B cell (primary cell): ENCODE data around the gene COMMD1. TPM values are rescaled to one million over a fixed set of nuclear protein-coding genes. Genes with fewer than 3 reads are reported as not detected.

Source experiments
- ATAC-seq: fragments of 200-7000 bp; cut with Tn5 transposase; one replicate; pipeline ENCODE4 v1.10.0; 2021; ENCODE audit warnings: low read depth, mild to moderate bottlenecking, moderate number of reproducible peaks, moderate library complexity
- CTCF ChIA-PET: fragments of 350-600 bp; sonication (Branson Sonifier 250); formaldehyde crosslinking; loops from one replicate; lab custom pipeline; 2021; ENCODE audit warnings: antibody characterized with exemption, inconsistent platforms; lab: Charles Lee
- POLR2A ChIA-PET: fragments of 350-600 bp; sonication (Branson Sonifier 250); formaldehyde crosslinking; loops from one replicate; lab custom pipeline; 2021; ENCODE audit warnings: antibody characterized with exemption; lab: Charles Lee
- DNase-seq: peaks from one replicate; pipeline ENCODE4 v3.0.0; 2013
- H2AFZ ChIP-seq: 2 replicates; pipeline ENCODE4 v1.6.1; 2012; ENCODE audit warnings: mild to moderate bottlenecking, low read depth, low read length; ENCODE audit not compliant: insufficient read depth, poor library complexity, severe bottlenecking
- H3K27ac ChIP-seq, 2 donors: 1 replicate in 1 of 2; 2 replicates in 1 of 2; pipeline ENCODE4 v1.5.1; 2012 to 2013; ENCODE audit warnings: low read length in 2 of 2, mild to moderate bottlenecking in 2 of 2, moderate library complexity in 1 of 2
- H3K27me3 ChIP-seq, 4 experiments: fragments of 200-600 bp in 1 of 4; sonication (generic) in 1 of 4; replicated peaks in 1 of 4; 1 replicate in 2 of 4; 2 replicates in 2 of 4; pipeline versions ENCODE4 v1.6.1 to v1.7.0; 2013 to 2016; ENCODE audit warnings: low read length in 3 of 4, mild to moderate bottlenecking in 2 of 4, mixed read lengths in 1 of 4, moderate library complexity in 1 of 4; ENCODE audit not compliant: insufficient read depth in 4 of 4, control insufficient read depth in 3 of 4; ENCODE audit errors: control extremely low read depth in 1 of 4
- H3K36me3 ChIP-seq, 2 experiments: replicated peaks in 1 of 2; 1 replicate in 1 of 2; 2 replicates in 1 of 2; pipeline versions ENCODE4 v1.6.1 to v1.7.1; 2013; ENCODE audit warnings: low read length in 1 of 2; ENCODE audit not compliant: insufficient read depth in 2 of 2, control insufficient read depth in 1 of 2; ENCODE audit errors: control extremely low read depth in 1 of 2, extremely low read depth in 1 of 2
- H3K4me1 ChIP-seq, 2 donors: fragments of 200-600 bp in 1 of 2; sonication (generic) in 1 of 2; 1 replicate in 1 of 2; 2 replicates in 1 of 2; pipeline versions ENCODE4 v1.5.1 to v1.6.1; 2013 to 2017; ENCODE audit warnings: low read length in 2 of 2; ENCODE audit not compliant: control insufficient read depth in 2 of 2, insufficient read depth in 2 of 2
- H3K4me2 ChIP-seq: replicated peaks from 2 replicates; pipeline ENCODE3; 2012; ENCODE audit warnings: mild to moderate bottlenecking, low read depth, low read length; ENCODE audit not compliant: poor library complexity, severe bottlenecking
- H3K4me3 ChIP-seq, 5 experiments: fragments of 200-600 bp in 1 of 5; sonication (generic) in 1 of 5; 1 replicate in 3 of 5; 2 replicates in 2 of 5; pipeline versions ENCODE4 v1.5.1 to v1.7.0; 2011 to 2016; ENCODE audit warnings: low read length in 4 of 5, mild to moderate bottlenecking in 4 of 5, low read depth in 2 of 5, control low read depth in 1 of 5, moderate library complexity in 1 of 5; ENCODE audit not compliant: insufficient read depth in 1 of 5; ENCODE audit errors: control extremely low read depth in 1 of 5, extremely low read depth in 1 of 5
- H3K79me2 ChIP-seq: fragments of 200-600 bp; sonication (generic); one replicate; pipeline ENCODE4 v1.6.0; 2016; ENCODE audit warnings: low read length; ENCODE audit not compliant: control insufficient read depth, insufficient read depth
- H3K9ac ChIP-seq: fragments of 200-600 bp; sonication (generic); 2 replicates; pipeline ENCODE4 v1.6.1; 2017; ENCODE audit warnings: mild to moderate bottlenecking, low read length, moderate library complexity
- H3K9me3 ChIP-seq, 3 donors: one replicate each; pipeline versions ENCODE4 v1.6.1 to v1.7.1; 2013; ENCODE audit warnings: low read length in 2 of 3; ENCODE audit not compliant: control insufficient read depth in 2 of 3, insufficient read depth in 1 of 3; ENCODE audit errors: control extremely low read depth in 1 of 3
- H4K20me1 ChIP-seq: 2 replicates; pipeline ENCODE4 v1.6.0; 2012; ENCODE audit warnings: mild to moderate bottlenecking, low read length; ENCODE audit not compliant: insufficient read depth, control insufficient read depth, poor library complexity, severe bottlenecking
- H3K27ac Mint-ChIP-seq: one replicate; pipeline ENCODE4 v1.8.0; 2021; ENCODE audit warnings: mixed read lengths
- H3K27me3 Mint-ChIP-seq: one replicate; pipeline ENCODE4 v1.8.0; 2021; ENCODE audit warnings: mixed read lengths
- H3K4me1 Mint-ChIP-seq: one replicate; pipeline ENCODE4 v1.8.0; 2021; ENCODE audit warnings: mixed read lengths
- H3K4me3 Mint-ChIP-seq: one replicate; pipeline ENCODE4 v1.8.0; 2021; ENCODE audit warnings: mixed read lengths
- H3K9me3 Mint-ChIP-seq: one replicate; pipeline ENCODE4 v1.8.0; 2022; ENCODE audit warnings: mixed read lengths; ENCODE audit not compliant: insufficient read depth
- CTCF ChIP-seq: fragments of 200-600 bp; IDR thresholded peaks from one replicate; pipeline ENCODE4 v1.8.0; 2022; ENCODE audit warnings: antibody characterized with exemption, mild to moderate bottlenecking
- EZH2 ChIP-seq: IDR thresholded peaks from 2 replicates; pipeline ENCODE4 v1.6.1; 2012; ENCODE audit warnings: borderline replicate concordance, low read depth, mild to moderate bottlenecking, moderate library complexity, low read length; ENCODE audit not compliant: insufficient read depth, poor library complexity, severe bottlenecking
- WGBS: methylation state at CpG from one replicate; pipeline ENCODE4 v1.1.5; 2013; ENCODE audit warnings: missing lambda C conversion rate; ENCODE audit not compliant: insufficient coverage; 5-methylcytosine and 5-hydroxymethylcytosine counted together
- intact Hi-C: fragments of 100-400 bp; cut with micrococcal nuclease; formaldehyde crosslinking; loops from one replicate; pipeline ENCODE4 v1.10.0; 2022
- polyA plus RNA-seq: library from polyadenylated mRNA; depleted of rRNA; stranded (reverse); fragments of >200 nt; gene quantifications from 2 replicates; pipeline ENCODE4 v1.2.3, GENCODE V29; 2012
- total RNA-seq, 2 donors: library from RNA; stranded (reverse); fragments of 120-200 nt in 1 of 2; gene quantifications; 1 replicate in 1 of 2; 2 replicates in 1 of 2; pipeline versions ENCODE4 v1.2.3 to v1.2.4, GENCODE V29; 2013 to 2022

Gene COMMD1
- total and polyA plus RNA-seq, 2 donors (not counting 1 experiment from before 2014, with no cell fraction given), result 20.6 to 25.1 TPM

- TF ChIP-seq EZH2, result no peak
- TF ChIP-seq CTCF, result no peak
- ChIA-PET POLR2A (interaction anchor here (0.5 to 0.6 kb wide), 4 partner anchors 113 to 1981 kb away, joined by 3 to 6 read pairs (median 4); no protein-coding TSS in a partner anchor), CTCF (interaction anchor here (1.2 kb wide), 1 partner anchor 16 kb away, joined by 3 read pairs; no protein-coding TSS in a partner anchor)
- Mint-ChIP-seq H3K27me3 (no peaks in the 10 kb centered on the region), H3K9me3 (no peaks in the 10 kb centered on the region), H3K27ac (peak overlapping the region; percentile 70), H3K4me3 (peak overlapping the region; percentile 27), H3K4me1 (peaks cover 17% of the 10 kb centered on the region)
- no peaks in the 10 kb centered on the region for H4K20me1 ChIP-seq
- 10% methylated on average over 2 of the region's 3 CpGs for WGBS
- no peaks in the 10 kb centered on the region for H3K9me3 ChIP-seq
- peaks cover 7% of the 10 kb centered on the region for H3K79me2 ChIP-seq
- H3K4me1 ChIP-seq, result peaks cover 20 to 22% of the 10 kb centered on the region in 2 donors
- intact Hi-C loops, result loop anchor here (5.0 to 10.0 kb wide), 2 partner anchors 106 to 158 kb away; partner anchors contain the start of gene B3GNT2
- H3K4me2 ChIP-seq, result peak overlapping the region; percentile 44
- H3K36me3 ChIP-seq, result no peaks in the 10 kb centered on the region
- no peak overlapping the region for H3K9ac ChIP-seq
- DNase-seq, result peak; percentile 69
- no peak overlapping the region for H3K4me3 ChIP-seq
- no peaks in the 10 kb centered on the region for H3K27me3 ChIP-seq
- peak overlapping the region in 1 of 2 donors; percentile 18 for H3K27ac ChIP-seq
- H2AFZ ChIP-seq, result no peak overlapping the region
- ATAC-seq, result peak; percentile 97
Observed at GRCh38 chr2:62038975-62039771, 133.7 kb downstream of the COMMD1 start.

- Histone ChIP-seq H3K9ac (no peak overlapping the region), H3K27me3 (no peaks in the 10 kb centered on the region), H3K36me3 (no peaks in the 10 kb centered on the region), H3K9me3 (peaks cover 0 to 12% (median 9%) of the 10 kb centered on the region in 3 donors), H3K79me2 (peaks cover 7% of the 10 kb centered on the region), H3K4me1 (peaks cover 20 to 22% of the 10 kb centered on the region in 2 donors), H2AFZ (no peak overlapping the region), H3K4me3 (no peak overlapping the region), H3K27ac (no peak overlapping the region), H4K20me1 (no peaks in the 10 kb centered on the region), H3K4me2 (no peak overlapping the region)
- ChIA-PET CTCF (no interaction called here), POLR2A (no interaction called here)
- Mint-ChIP-seq H3K27ac (no peak overlapping the region), H3K9me3 (no peaks in the 10 kb centered on the region), H3K4me1 (peaks cover 17% of the 10 kb centered on the region), H3K4me3 (no peak overlapping the region), H3K27me3 (no peaks in the 10 kb centered on the region)
- intact Hi-C loops, result no loop called here
- TF ChIP-seq EZH2 (no peak), CTCF (no peak)
- no CpG with 5 or more reads among the region's 3 CpGs for whole genome bisulfite sequencing
- DNase-seq (no peak), ATAC-seq (no peak)
Observed at GRCh38 chr2:62040926-62041325, 135.5 kb downstream of the COMMD1 start.
